Activated CD4-positive, alpha-beta memory T cell treated with anti-CD3 and anti-CD28 coated beads for 36 hours (primary cell): ENCODE measurements around the gene CHRM4. TPM values are rescaled to one million over a fixed set of nuclear protein-coding genes. Genes with fewer than 3 reads are reported as not detected.

Source experiments
- CTCF ChIA-PET: fragments of 350-600 bp; sonication (Branson Sonifier 250); formaldehyde crosslinking; loops from one replicate; lab custom pipeline; 2021; ENCODE audit warnings: antibody characterized with exemption, inconsistent platforms; lab: Charles Lee
- POLR2A ChIA-PET: fragments of 350-600 bp; sonication (Branson Sonifier 250); formaldehyde crosslinking; loops from one replicate; lab custom pipeline; 2021; ENCODE audit warnings: antibody characterized with exemption; lab: Charles Lee
- DNase-seq: peaks from one replicate; pipeline ENCODE4 v3.0.0-alpha.2; 2020
- H3K27ac Mint-ChIP-seq: one replicate; pipeline ENCODE4 v1.8.0; 2021; ENCODE audit warnings: mixed read lengths
- H3K27me3 Mint-ChIP-seq: one replicate; pipeline ENCODE4 v1.8.0; 2021; ENCODE audit warnings: mixed read lengths
- H3K36me3 Mint-ChIP-seq: one replicate; pipeline ENCODE4 v1.8.0; 2021; ENCODE audit warnings: mixed read lengths
- H3K4me1 Mint-ChIP-seq: one replicate; pipeline ENCODE4 v1.8.0; 2021; ENCODE audit warnings: low read depth, mixed read lengths
- H3K4me3 Mint-ChIP-seq: one replicate; pipeline ENCODE4 v1.8.0; 2021; ENCODE audit warnings: mild to moderate bottlenecking, mixed read lengths
- H3K9me3 Mint-ChIP-seq: one replicate; pipeline ENCODE4 v1.8.0; 2021; ENCODE audit warnings: mixed read lengths
- intact Hi-C: fragments of 100-400 bp; cut with micrococcal nuclease; formaldehyde crosslinking; loops from one replicate; pipeline ENCODE4 v1.15.1; 2023
- total RNA-seq, 2 experiments: library from RNA; stranded (reverse); gene quantifications; one replicate each; pipeline ENCODE4 v1.2.3, GENCODE V29; 2021

Gene CHRM4
- total RNA-seq, 2 experiments from 2014 or later = not detected

- CTCF ChIA-PET = interaction anchor here (1.9 kb wide), 1 partner anchor 9 kb away, joined by 5 read pairs; no protein-coding TSS in a partner anchor
- H3K4me3 Mint-ChIP-seq = no peak overlapping the region
- no peaks in the 10 kb centered on the region for H3K9me3 Mint-ChIP-seq
- peaks cover 11% of the 10 kb centered on the region for H3K36me3 Mint-ChIP-seq
- peaks cover 10% of the 10 kb centered on the region for H3K4me1 Mint-ChIP-seq
- intact Hi-C loops = no loop called here
- H3K27ac Mint-ChIP-seq = no peak overlapping the region
- no peak for DNase-seq
- POLR2A ChIA-PET = no interaction called here
- H3K27me3 Mint-ChIP-seq = peaks cover 11% of the 10 kb centered on the region
Observed at GRCh38 chr11:46397526-46397925, 6.0 kb upstream of the CHRM4 start.

DNA sequence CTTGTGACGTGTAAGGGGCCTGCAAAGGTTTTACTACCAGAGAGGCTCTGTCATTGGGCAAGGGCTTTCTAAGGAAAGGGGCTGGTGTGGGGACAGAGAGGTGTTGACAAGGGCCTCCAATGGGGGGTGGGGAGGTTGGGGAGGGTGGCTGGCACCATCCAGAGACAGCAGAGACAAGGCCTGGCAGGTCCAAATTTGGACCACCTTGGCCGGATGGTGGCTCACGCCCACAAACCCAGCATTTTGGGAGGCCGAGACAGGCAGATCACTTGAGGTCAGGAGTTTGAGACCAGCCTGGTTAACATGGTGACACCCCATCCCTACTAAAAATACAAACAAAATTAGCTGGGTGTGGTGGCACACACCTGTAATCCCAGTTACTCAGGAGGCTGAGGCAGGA lies 2.2 kb upstream of the CHRM4 start:
- Mint-ChIP-seq H3K9me3 (no peaks in the 10 kb centered on the region), H3K36me3 (peaks cover 3% of the 10 kb centered on the region), H3K27me3 (peaks cover 28% of the 10 kb centered on the region), H3K27ac (no peak overlapping the region), H3K4me1 (peaks cover 23% of the 10 kb centered on the region), H3K4me3 (no peak overlapping the region)
- intact Hi-C loops = no loop called here
- CTCF ChIA-PET = interaction anchor here (1.2 to 7.8 kb wide), 3 partner anchors 25 to 135 kb away, joined by 3 to 83 read pairs (median 6); partner anchors contain the start of gene DGKZ
- POLR2A ChIA-PET = no interaction called here
- DNase-seq = no peak

- CTCF ChIA-PET = interaction anchor here (0.6 to 7.8 kb wide), 7 partner anchors 19 to 136 kb away, joined by 3 to 83 read pairs (median 4); partner anchors contain the start of gene DGKZ
- DNase-seq = no peak
- intact Hi-C loops = no loop called here
- Mint-ChIP-seq H3K4me3 (peak overlapping the region; percentile 71), H3K27ac (no peak overlapping the region), H3K36me3 (peaks cover 3% of the 10 kb centered on the region), H3K9me3 (no peaks in the 10 kb centered on the region), H3K27me3 (peaks cover 32% of the 10 kb centered on the region), H3K4me1 (peaks cover 24% of the 10 kb centered on the region)
- POLR2A ChIA-PET = interaction anchor here (1.3 kb wide), 1 partner anchor 51 kb away, joined by 3 read pairs; no protein-coding TSS in a partner anchor
Observed at GRCh38 chr11:46393231-46393616, 1.6 kb upstream of the CHRM4 start.

GRCh38 chr11:46392421-46393230 lies 1.1 kb upstream of the CHRM4 start:
- H3K4me3 Mint-ChIP-seq = peak overlapping the region; percentile 71
- ChIA-PET CTCF (interaction anchor here (0.6 to 7.8 kb wide), 13 partner anchors 20 to 225 kb away, joined by 3 to 83 read pairs (median 4); partner anchors contain the start of gene DGKZ), POLR2A (interaction anchor here (1.3 to 1.4 kb wide), 3 partner anchors 11 to 50 kb away, joined by 3 read pairs; partner anchors contain the start of gene MDK)
- peaks cover 27% of the 10 kb centered on the region for H3K4me1 Mint-ChIP-seq
- peaks cover 3% of the 10 kb centered on the region for H3K36me3 Mint-ChIP-seq
- intact Hi-C loops = no loop called here
- H3K27me3 Mint-ChIP-seq = peaks cover 37% of the 10 kb centered on the region
- H3K9me3 Mint-ChIP-seq = no peaks in the 10 kb centered on the region
- DNase-seq = peak; percentile 87
- no peak overlapping the region for H3K27ac Mint-ChIP-seq

DNA sequence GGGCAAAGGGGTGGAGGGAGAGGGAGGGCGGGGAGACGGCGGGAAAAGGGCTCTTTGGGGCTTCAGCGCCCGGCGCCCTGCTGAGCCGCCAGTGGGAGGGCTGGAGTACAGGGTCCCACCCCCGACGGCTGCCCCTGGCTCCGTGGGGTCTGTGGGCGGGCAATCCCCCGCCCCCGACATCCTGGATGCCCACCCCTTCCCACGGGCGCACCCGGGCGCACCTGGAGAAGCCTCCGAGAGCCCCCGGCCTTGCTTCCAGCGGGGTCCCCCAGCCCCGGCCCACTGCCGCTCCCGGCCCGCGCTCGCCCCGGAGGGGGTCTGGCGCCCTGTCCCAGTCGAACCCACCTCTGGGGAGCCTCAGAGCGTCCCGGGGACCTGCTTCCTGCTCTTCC lies 394 bp downstream of the CHRM4 start:
- no peak overlapping the region for H3K4me3 Mint-ChIP-seq
- no peaks in the 10 kb centered on the region for H3K9me3 Mint-ChIP-seq
- CTCF ChIA-PET = interaction anchor here (1.2 to 7.8 kb wide), 8 partner anchors 23 to 227 kb away, joined by 4 to 83 read pairs (median 4); partner anchors contain the start of gene DGKZ
- H3K36me3 Mint-ChIP-seq = no peaks in the 10 kb centered on the region
- H3K4me1 Mint-ChIP-seq = peaks cover 31% of the 10 kb centered on the region
- POLR2A ChIA-PET = interaction anchor here (1.3 kb wide), 1 partner anchor 10 kb away, joined by 3 read pairs; the partner anchor contains the start of gene MDK
- H3K27ac Mint-ChIP-seq = no peak overlapping the region
- intact Hi-C loops = no loop called here
- H3K27me3 Mint-ChIP-seq = peaks cover 49% of the 10 kb centered on the region
- DNase-seq = no peak

DNA sequence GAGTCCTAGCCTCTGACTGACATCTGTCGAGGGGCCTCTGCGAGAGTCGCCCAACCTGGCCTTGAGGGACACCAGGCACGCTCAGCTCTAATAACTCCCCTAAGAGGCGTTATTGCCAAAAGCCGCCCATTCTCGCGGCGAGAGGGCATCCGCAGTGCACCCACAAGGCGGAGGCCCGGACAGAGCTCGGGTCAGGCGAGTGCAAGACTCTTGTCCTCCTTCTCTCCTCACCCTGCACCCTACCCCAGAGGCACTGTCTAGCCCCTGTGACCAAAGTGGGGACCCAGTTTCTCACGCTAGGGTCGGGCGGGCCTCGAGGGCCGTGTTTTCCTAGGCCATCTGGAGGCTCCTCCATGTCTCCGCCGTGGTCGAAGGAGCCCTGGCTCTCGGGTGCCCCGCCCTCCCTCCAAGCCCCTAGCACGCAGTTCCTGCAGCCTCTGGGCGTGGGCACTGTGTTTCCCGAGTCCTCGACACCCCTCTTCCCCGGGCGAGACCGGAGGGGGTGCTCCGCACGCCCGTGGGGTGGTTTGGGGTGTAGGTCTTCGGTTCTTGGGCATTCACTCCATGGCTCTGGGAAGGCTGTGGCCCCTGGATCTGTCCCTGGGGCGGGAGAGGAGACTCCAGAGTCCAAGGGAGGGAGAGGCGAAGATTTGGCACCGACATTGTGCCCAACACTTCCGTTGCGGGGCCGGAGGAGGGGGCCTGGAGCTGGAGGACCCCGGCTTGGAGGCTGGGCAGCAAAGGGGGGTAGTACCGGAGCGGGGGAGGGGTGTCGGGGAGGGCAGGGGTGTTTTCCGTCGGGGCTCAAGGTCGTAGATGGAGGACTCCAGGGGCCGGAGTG lies 1.0 kb downstream of the CHRM4 start:
- Mint-ChIP-seq H3K27ac (no peak overlapping the region), H3K9me3 (no peaks in the 10 kb centered on the region), H3K27me3 (peaks cover 55% of the 10 kb centered on the region), H3K4me1 (peaks cover 31% of the 10 kb centered on the region), H3K4me3 (peak overlapping the region; percentile 45), H3K36me3 (no peaks in the 10 kb centered on the region)
- ChIA-PET POLR2A (no interaction called here), CTCF (interaction anchor here (1.0 to 7.8 kb wide), 9 partner anchors 12 to 228 kb away, joined by 3 to 83 read pairs (median 12); partner anchors contain the start of gene DGKZ)
- DNase-seq = no peak
- intact Hi-C loops = no loop called here

- peak; percentile 79 for DNase-seq
- intact Hi-C loops = loop anchor here (1.0 to 2.0 kb wide), 3 partner anchors 139 to 228 kb away; partner anchors contain the start of genes ATG13 and HARBI1
- Mint-ChIP-seq H3K4me1 (peaks cover 31% of the 10 kb centered on the region), H3K27me3 (peaks cover 61% of the 10 kb centered on the region), H3K4me3 (peak overlapping the region; percentile 57), H3K36me3 (no peaks in the 10 kb centered on the region), H3K9me3 (no peaks in the 10 kb centered on the region), H3K27ac (no peak overlapping the region)
- ChIA-PET POLR2A (no interaction called here), CTCF (interaction anchor here (0.7 to 7.8 kb wide), 23 partner anchors 9 to 311 kb away, joined by 3 to 83 read pairs (median 5); partner anchors contain the start of genes ARHGAP1, ATG13, DGKZ and HARBI1)
Observed at GRCh38 chr11:46389450-46390330, 1.9 kb downstream of the CHRM4 start.

- Mint-ChIP-seq H3K9me3 (no peaks in the 10 kb centered on the region), H3K36me3 (no peaks in the 10 kb centered on the region), H3K27me3 (peaks cover 64% of the 10 kb centered on the region), H3K4me3 (no peak overlapping the region), H3K4me1 (peaks cover 31% of the 10 kb centered on the region), H3K27ac (no peak overlapping the region)
- CTCF ChIA-PET = interaction anchor here (0.8 to 7.8 kb wide), 27 partner anchors 10 to 311 kb away, joined by 3 to 83 read pairs (median 4); partner anchors contain the start of genes ARHGAP1, ATG13, DGKZ and HARBI1
- POLR2A ChIA-PET = interaction anchor here (1.1 kb wide), 1 partner anchor 40 kb away, joined by 3 read pairs; no protein-coding TSS in a partner anchor
- intact Hi-C loops = loop anchor here (1.0 to 2.0 kb wide), 3 partner anchors 140 to 228 kb away; partner anchors contain the start of genes ATG13 and HARBI1
- DNase-seq = no peak
Observed at GRCh38 chr11:46388619-46389449, 2.7 kb downstream of the CHRM4 start.

GRCh38 chr11:46387919-46388618 lies 3.5 kb downstream of the CHRM4 start:
- intact Hi-C loops = loop anchor here (2.0 kb wide), 2 partner anchors 141 to 149 kb away; no protein-coding TSS in a partner anchor
- Mint-ChIP-seq H3K4me3 (no peak overlapping the region), H3K9me3 (no peaks in the 10 kb centered on the region), H3K27ac (no peak overlapping the region), H3K27me3 (peaks cover 61% of the 10 kb centered on the region), H3K36me3 (no peaks in the 10 kb centered on the region), H3K4me1 (peaks cover 27% of the 10 kb centered on the region)
- DNase-seq = no peak
- ChIA-PET CTCF (interaction anchor here (0.8 to 7.8 kb wide), 17 partner anchors 10 to 312 kb away, joined by 3 to 83 read pairs (median 4); partner anchors contain the start of genes ARHGAP1, ATG13, DGKZ and HARBI1), POLR2A (interaction anchor here (1.1 kb wide), 1 partner anchor 39 kb away, joined by 3 read pairs; no protein-coding TSS in a partner anchor)
